ENCODE results near the gene MYMK.

DNA sequence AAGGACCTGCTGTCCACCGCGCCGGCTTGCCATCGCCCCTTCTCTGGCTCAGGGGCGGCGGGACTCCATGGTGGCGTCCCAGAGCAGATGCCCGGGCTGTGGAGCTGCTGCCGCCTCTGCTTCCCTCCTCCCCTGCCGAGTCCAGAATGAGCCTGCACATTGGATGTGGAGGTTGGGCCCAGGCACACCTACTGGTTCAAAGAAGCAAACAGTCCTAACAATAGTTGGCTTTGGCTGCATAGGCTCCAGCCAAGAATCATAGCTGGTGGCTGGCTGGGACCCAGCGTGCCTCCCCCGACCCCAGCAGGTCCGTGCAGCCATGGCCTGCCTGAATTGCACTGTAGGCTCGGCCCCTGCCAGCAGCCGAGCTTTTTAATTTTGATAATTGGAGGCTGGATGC lies 35.6 kb upstream of the MYMK start:
- TF ChIP-seq ZNF70 (CRISPR knock-in tag; IDR thresholded peaks at IDR 0.05) (no peak), BACH2 (CRISPR knock-in tag; IDR thresholded peaks at IDR 0.05; ENCODE audit: borderline replicate concordance) (no peak), OSR1 (CRISPR knock-in tag; IDR thresholded peaks at IDR 0.05) (no peak), ESRRG (CRISPR knock-in tag; IDR thresholded peaks at IDR 0.05) (no peak), ISL1 (CRISPR knock-in tag; IDR thresholded peaks at IDR 0.05) (no peak), PPARA (CRISPR knock-in tag; IDR thresholded peaks at IDR 0.05; ENCODE audit: borderline replicate concordance) (no peak), TOX (CRISPR knock-in tag; IDR thresholded peaks at IDR 0.05; ENCODE audit: borderline replicate concordance) (no peak), SNAI2 (CRISPR knock-in tag; IDR thresholded peaks at IDR 0.05) (no peak), ARNTL (CRISPR knock-in tag; IDR thresholded peaks at IDR 0.05; ENCODE audit: borderline replicate concordance, low read depth) (no peak), ZNF565 (CRISPR knock-in tag; conservative IDR thresholded peaks at IDR 0.05; ENCODE audit: low read depth) (no peak), ZFP30 (CRISPR knock-in tag; IDR thresholded peaks at IDR 0.05) (no peak)
- TF ChIP-seq, protein P1, sequence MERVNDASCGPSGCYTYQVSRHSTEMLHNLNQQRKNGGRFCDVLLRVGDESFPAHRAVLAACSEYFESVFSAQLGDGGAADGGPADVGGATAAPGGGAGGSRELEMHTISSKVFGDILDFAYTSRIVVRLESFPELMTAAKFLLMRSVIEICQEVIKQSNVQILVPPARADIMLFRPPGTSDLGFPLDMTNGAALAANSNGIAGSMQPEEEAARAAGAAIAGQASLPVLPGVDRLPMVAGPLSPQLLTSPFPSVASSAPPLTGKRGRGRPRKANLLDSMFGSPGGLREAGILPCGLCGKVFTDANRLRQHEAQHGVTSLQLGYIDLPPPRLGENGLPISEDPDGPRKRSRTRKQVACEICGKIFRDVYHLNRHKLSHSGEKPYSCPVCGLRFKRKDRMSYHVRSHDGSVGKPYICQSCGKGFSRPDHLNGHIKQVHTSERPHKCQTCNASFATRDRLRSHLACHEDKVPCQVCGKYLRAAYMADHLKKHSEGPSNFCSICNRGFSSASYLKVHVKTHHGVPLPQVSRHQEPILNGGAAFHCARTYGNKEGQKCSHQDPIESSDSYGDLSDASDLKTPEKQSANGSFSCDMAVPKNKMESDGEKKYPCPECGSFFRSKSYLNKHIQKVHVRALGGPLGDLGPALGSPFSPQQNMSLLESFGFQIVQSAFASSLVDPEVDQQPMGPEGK (CRISPR knock-in tag; IDR thresholded peaks at IDR 0.05; ENCODE audit: borderline replicate concordance): no peak
- TF ChIP-seq, protein P2, sequence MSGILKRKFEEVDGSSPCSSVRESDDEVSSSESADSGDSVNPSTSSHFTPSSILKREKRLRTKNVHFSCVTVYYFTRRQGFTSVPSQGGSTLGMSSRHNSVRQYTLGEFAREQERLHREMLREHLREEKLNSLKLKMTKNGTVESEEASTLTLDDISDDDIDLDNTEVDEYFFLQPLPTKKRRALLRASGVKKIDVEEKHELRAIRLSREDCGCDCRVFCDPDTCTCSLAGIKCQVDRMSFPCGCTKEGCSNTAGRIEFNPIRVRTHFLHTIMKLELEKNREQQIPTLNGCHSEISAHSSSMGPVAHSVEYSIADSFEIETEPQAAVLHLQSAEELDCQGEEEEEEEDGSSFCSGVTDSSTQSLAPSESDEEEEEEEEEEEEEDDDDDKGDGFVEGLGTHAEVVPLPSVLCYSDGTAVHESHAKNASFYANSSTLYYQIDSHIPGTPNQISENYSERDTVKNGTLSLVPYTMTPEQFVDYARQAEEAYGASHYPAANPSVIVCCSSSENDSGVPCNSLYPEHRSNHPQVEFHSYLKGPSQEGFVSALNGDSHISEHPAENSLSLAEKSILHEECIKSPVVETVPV (CRISPR knock-in tag; IDR thresholded peaks at IDR 0.05): no peak
- TF ChIP-seq, protein P3, sequence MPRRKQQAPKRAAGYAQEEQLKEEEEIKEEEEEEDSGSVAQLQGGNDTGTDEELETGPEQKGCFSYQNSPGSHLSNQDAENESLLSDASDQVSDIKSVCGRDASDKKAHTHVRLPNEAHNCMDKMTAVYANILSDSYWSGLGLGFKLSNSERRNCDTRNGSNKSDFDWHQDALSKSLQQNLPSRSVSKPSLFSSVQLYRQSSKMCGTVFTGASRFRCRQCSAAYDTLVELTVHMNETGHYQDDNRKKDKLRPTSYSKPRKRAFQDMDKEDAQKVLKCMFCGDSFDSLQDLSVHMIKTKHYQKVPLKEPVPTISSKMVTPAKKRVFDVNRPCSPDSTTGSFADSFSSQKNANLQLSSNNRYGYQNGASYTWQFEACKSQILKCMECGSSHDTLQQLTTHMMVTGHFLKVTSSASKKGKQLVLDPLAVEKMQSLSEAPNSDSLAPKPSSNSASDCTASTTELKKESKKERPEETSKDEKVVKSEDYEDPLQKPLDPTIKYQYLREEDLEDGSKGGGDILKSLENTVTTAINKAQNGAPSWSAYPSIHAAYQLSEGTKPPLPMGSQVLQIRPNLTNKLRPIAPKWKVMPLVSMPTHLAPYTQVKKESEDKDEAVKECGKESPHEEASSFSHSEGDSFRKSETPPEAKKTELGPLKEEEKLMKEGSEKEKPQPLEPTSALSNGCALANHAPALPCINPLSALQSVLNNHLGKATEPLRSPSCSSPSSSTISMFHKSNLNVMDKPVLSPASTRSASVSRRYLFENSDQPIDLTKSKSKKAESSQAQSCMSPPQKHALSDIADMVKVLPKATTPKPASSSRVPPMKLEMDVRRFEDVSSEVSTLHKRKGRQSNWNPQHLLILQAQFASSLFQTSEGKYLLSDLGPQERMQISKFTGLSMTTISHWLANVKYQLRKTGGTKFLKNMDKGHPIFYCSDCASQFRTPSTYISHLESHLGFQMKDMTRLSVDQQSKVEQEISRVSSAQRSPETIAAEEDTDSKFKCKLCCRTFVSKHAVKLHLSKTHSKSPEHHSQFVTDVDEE (CRISPR knock-in tag; IDR thresholded peaks at IDR 0.05): no peak

All from SK-N-SH treated with all-trans-retinoic acid at 6 μM for 48 hours (cell line).